ENCODE measurements around the gene TOR1B. TPM values are rescaled to one million over a fixed set of nuclear protein-coding genes. Genes with fewer than 3 reads are reported as not detected.

TOR1B gene
- total and polyA plus RNA-seq, 2 of the 4 experiments (the other 2 are of a cell fraction), result 15.6 to 21.0 TPM

- Histone ChIP-seq H4K5ac (ENCODE audit: low read depth, low read length) (0 out of 2 replicates have a peak overlapping the region, but pooled peaks have one; percentile 3), H4K20me1 (ENCODE audit: insufficient read depth, low read length) (peaks cover 16% of the 10 kb centered on the region), H3K4me2 (ENCODE audit: low read depth, low read length) (peak overlapping the region; percentile 58), H3K9me1 (ENCODE audit: insufficient read depth, low read length) (peaks cover 14% of the 10 kb centered on the region), H3K23ac (ENCODE audit: low read depth, low read length) (peak overlapping the region; percentile 28; the same call in 1 of the 2 replicates), H3K14ac (replicated peaks; ENCODE audit: low read depth, low read length) (peak overlapping the region; percentile 61), H3K27ac (ENCODE audit: insufficient read depth, low read length) (peak overlapping the region; percentile 41), H3K9ac (ENCODE audit: low read depth, low read length) (peak overlapping the region; percentile 37; the same call in 1 of the 2 replicates), H3K18ac (ENCODE audit: low read depth, low read length) (peak overlapping the region; percentile 20; the same call in 1 of the 2 replicates), H3K4me3 (ENCODE audit: insufficient read depth, low read depth, low read length) (no peak overlapping the region), H2AK9ac (replicated peaks; ENCODE audit: low read depth, low read length, poor library complexity) (peak overlapping the region; percentile 79), H2BK120ac (ENCODE audit: low read depth, low read length) (peak overlapping the region; percentile 61; the same call in 1 of the 2 replicates), H3K4me1 (ENCODE audit: control insufficient read depth, insufficient read depth, low read length) (peaks cover 13% of the 10 kb centered on the region), H3K4ac (ENCODE audit: low read depth, low read length) (peak overlapping the region; percentile 73), H2AK5ac (ENCODE audit: low read depth, low read length) (peak overlapping the region; percentile 94), H2BK15ac (ENCODE audit: low read depth, low read length) (no peak overlapping the region), H3K36me3 (ENCODE audit: control insufficient read depth, insufficient read depth, low read length) (peaks cover 7% of the 10 kb centered on the region), H3K27me3 (ENCODE audit: control insufficient read depth, insufficient read depth, low read length) (no peaks in the 10 kb centered on the region), H2BK20ac (ENCODE audit: low read depth, low read length) (peak overlapping the region; percentile 67; the same call in 1 of the 2 replicates), H3K9me3 (ENCODE audit: control insufficient read depth, insufficient read depth, low read length) (no peaks in the 10 kb centered on the region), H4K91ac (ENCODE audit: insufficient read depth, low read depth, low read length) (peak overlapping the region; percentile 48; the same call in 1 of the 2 replicates), H2AFZ (replicated peaks; ENCODE audit: low read length, poor library complexity) (peak overlapping the region; percentile 3), H3K79me1 (ENCODE audit: low read depth in 1 of 2, low read length in 2 of 2) (peaks cover 40 to 70% of the 10 kb centered on the region in 2 experiments), H4K8ac (ENCODE audit: low read depth in 2 of 2, low read length in 2 of 2) (peak overlapping the region in 1 of 2 experiments; percentile 74; a peak in 2 of 4 replicates), H2BK5ac (ENCODE audit: low read depth, low read length, poor library complexity, severe bottlenecking) (peak overlapping the region; percentile 80), H3K56ac (ENCODE audit: extremely low read depth, insufficient read depth, low read length) (no peak overlapping the region)
- no peak for TF ChIP-seq MXI1 (IDR thresholded peaks at IDR 0.05; ENCODE audit: borderline replicate concordance, low read depth, low read length)
- peak; percentile 32; the same call in 1 of the 2 replicates for TF ChIP-seq BHLHE40 (IDR thresholded peaks at IDR 0.05; ENCODE audit: low read depth, low read length)
- TF ChIP-seq RAD21 (IDR thresholded peaks at IDR 0.05; ENCODE audit: low read length), result peak; percentile 12; the same call in 1 of the 2 replicates
- no peak for TF ChIP-seq CHD1 (IDR thresholded peaks at IDR 0.05; ENCODE audit: low read depth, low read length)
- 0 out of 2 replicates have a peak, but pooled peaks have one; percentile 27 for TF ChIP-seq POLR2A (IDR thresholded peaks at IDR 0.05; ENCODE audit: low read depth, low read length)
- peak; percentile 59; the same call in 1 of the 2 replicates for TF ChIP-seq ELK1 (IDR thresholded peaks at IDR 0.05; ENCODE audit: borderline replicate concordance, low read depth, low read length)
- TF ChIP-seq MAZ (IDR thresholded peaks at IDR 0.05; ENCODE audit: borderline replicate concordance, low read depth, low read length), result no peak
- TF ChIP-seq FOS (IDR thresholded peaks at IDR 0.05; ENCODE audit: low read depth, low read length), result 0 out of 2 replicates have a peak, but pooled peaks have one; percentile 2
- peak; percentile 91 for DNase-seq
- POLR2A ChIA-PET (ENCODE audit: unreplicated experiment), result interaction anchor here (0.5 kb wide), 1 partner anchor 100 kb away, joined by 3 read pairs; no protein-coding TSS in a partner anchor
- CTCF ChIA-PET, result no interaction called here
- in situ Hi-C loops (cut with MboI; ENCODE audit: low sequenced_read_pairs) (no loop called here), dilution Hi-C loops (cut with HindIII; ENCODE audit: low sequenced_read_pairs, unreplicated experiment) (no loop called here), intact Hi-C loops (cut with micrococcal nuclease) (no loop called here)
- no TSS peak for BruUV-seq (replicated peaks)
- 70% methylated on average over 5 of the region's 12 CpGs; no CpG with 5 or more reads in 1 of the 2 experiments for WGBS, 2 experiments (ENCODE audit: extremely low coverage in 2 of 2, insufficient read length in 1 of 2)
- peak; percentile 65 for ATAC-seq (ENCODE audit: low read depth)
Measured at GRCh38 chr9:129838707-129839259, 35.8 kb downstream of the TOR1B start.

All from IMR-90 (cell line).